KMS-11 (cell line): ENCODE data around the gene AIFM3.

Source experiments
- H2AFZ ChIP-seq: fragments of 200-600 bp; sonication (generic); 2 replicates; pipeline ENCODE4 v1.6.1; 2016; ENCODE audit warnings: antibody characterized with exemption, mixed run types, low read depth
- H3K27ac ChIP-seq: fragments of 200-600 bp; sonication (generic); 2 replicates; pipeline ENCODE4 v1.6.1; 2016; ENCODE audit warnings: mild to moderate bottlenecking, mixed run types
- H3K27me3 ChIP-seq: fragments of 200-600 bp; sonication (generic); 2 replicates; pipeline ENCODE4 v1.6.1; 2017; ENCODE audit warnings: mild to moderate bottlenecking, low read depth, mixed run types, moderate library complexity; ENCODE audit not compliant: insufficient read depth
- H3K36me3 ChIP-seq: fragments of 200-600 bp; sonication (generic); 2 replicates; pipeline ENCODE4 v1.6.1; 2017; ENCODE audit warnings: mild to moderate bottlenecking, mixed run types; ENCODE audit not compliant: insufficient read depth
- H3K4me1 ChIP-seq: fragments of 200-600 bp; sonication (generic); 2 replicates; pipeline ENCODE4 v1.6.1; 2016; ENCODE audit warnings: mild to moderate bottlenecking, low read depth, mixed run types; ENCODE audit not compliant: poor library complexity, severe bottlenecking
- H3K4me2 ChIP-seq: fragments of 200-600 bp; sonication (generic); 2 replicates; pipeline ENCODE4 v1.7.0; 2016; ENCODE audit warnings: mild to moderate bottlenecking, mixed run types
- H3K4me3 ChIP-seq: fragments of 200-600 bp; sonication (generic); IDR thresholded peaks from 2 replicates; pipeline ENCODE4 v1.6.1; 2017; ENCODE audit warnings: low read depth, low read length, mixed read lengths; ENCODE audit not compliant: insufficient read depth
- H3K79me2 ChIP-seq: fragments of 200-600 bp; sonication (generic); 2 replicates; pipeline ENCODE4 v1.6.1; 2016; ENCODE audit warnings: low read depth, mixed run types; ENCODE audit not compliant: insufficient read depth
- H3K9ac ChIP-seq: fragments of 200-600 bp; sonication (generic); 2 replicates; pipeline ENCODE4 v1.6.1; 2016; ENCODE audit warnings: mild to moderate bottlenecking, mixed run types
- H4K20me1 ChIP-seq: fragments of 200-600 bp; sonication (generic); 2 replicates; pipeline ENCODE4 v1.6.1; 2016; ENCODE audit warnings: mild to moderate bottlenecking, mixed run types; ENCODE audit not compliant: insufficient read depth
- CTCF ChIP-seq: fragments of 200-600 bp; sonication (generic); conservative IDR thresholded peaks from 2 replicates; pipeline ENCODE4 v1.6.1; 2017; ENCODE audit warnings: low read depth, mild to moderate bottlenecking, antibody characterized with exemption, low read length, moderate library complexity, mixed read lengths

The AIFM3 gene

DNA sequence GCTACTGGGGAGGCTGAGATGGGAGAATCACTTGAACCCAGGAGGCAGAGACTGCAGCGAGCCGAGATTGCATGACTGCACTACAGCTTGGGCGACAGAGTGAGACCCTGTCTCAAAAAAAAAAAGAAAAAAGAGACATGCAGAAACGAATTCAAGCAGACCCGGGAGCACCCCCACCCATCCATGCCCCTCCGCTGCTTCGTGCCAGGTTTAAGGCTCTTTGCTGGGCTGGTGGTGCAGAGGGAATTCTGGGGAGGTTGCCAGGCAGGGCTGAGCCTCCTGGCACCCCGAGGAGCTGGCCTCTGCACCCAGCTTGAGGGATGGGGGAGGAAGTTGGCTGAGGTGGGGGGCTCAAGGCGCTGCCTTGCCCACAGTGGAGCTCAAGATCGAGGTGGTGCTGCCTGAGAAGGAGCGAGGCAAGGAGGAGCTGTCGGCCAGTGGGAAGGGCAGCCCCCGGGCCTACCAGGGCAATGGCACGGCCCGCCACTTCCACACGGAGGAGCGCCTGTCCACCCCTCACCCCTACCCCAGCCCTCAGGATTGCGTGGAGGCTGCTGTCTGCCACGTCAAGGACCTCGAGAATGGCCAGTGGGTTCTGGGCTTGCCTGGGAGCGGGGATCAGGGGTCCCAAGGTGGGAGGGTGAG, 6.0 kb downstream of the AIFM3 start:
- H3K79me2 ChIP-seq: no peaks in the 10 kb centered on the region
- no peaks in the 10 kb centered on the region for H4K20me1 ChIP-seq
- no peak overlapping the region for H2AFZ ChIP-seq
- H3K4me3 ChIP-seq: no peak overlapping the region
- no peak overlapping the region for H3K4me2 ChIP-seq
- H3K36me3 ChIP-seq: no peaks in the 10 kb centered on the region
- H3K4me1 ChIP-seq: no peaks in the 10 kb centered on the region
- TF ChIP-seq CTCF: no peak
- H3K27ac ChIP-seq: no peak overlapping the region
- peaks cover 37% of the 10 kb centered on the region; the same call in 1 of the 2 replicates for H3K27me3 ChIP-seq
- no peak overlapping the region for H3K9ac ChIP-seq

DNA sequence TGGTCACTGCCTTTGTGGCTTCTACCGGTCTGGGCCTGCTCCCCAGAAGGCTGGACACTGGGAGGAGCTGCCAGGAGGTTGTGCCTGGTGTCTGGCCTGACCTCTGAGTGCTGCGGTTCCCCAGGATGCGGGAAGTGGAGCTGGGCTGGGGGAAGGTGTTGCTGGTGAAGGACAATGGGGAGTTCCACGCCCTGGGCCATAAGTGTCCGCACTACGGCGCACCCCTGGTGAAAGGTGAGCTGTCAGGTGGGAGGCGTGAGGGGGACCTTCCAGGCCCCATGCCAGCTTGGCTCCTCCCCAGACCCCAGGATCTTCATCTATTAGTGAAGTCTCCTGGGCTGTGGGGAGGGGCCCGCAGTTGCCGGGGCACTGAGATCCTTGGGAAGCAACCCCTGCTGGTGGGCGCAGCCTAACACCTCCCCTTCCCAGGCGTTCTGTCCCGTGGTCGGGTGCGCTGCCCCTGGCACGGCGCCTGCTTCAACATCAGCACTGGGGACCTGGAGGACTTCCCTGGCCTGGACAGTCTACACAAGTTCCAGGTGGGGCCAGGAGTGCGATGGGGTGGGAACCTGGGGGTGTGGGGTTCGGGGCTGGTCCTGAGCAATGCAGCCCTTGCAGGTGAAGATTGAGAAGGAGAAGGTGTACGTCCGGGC, 6.7 kb downstream of the AIFM3 start:
- no peak overlapping the region for H2AFZ ChIP-seq
- no peaks in the 10 kb centered on the region for H4K20me1 ChIP-seq
- peaks cover 37% of the 10 kb centered on the region; the same call in 1 of the 2 replicates for H3K27me3 ChIP-seq
- TF ChIP-seq CTCF: no peak
- no peak overlapping the region for H3K9ac ChIP-seq
- H3K4me1 ChIP-seq: no peaks in the 10 kb centered on the region
- no peak overlapping the region for H3K4me3 ChIP-seq
- no peaks in the 10 kb centered on the region for H3K36me3 ChIP-seq
- H3K79me2 ChIP-seq: no peaks in the 10 kb centered on the region
- H3K4me2 ChIP-seq: no peak overlapping the region
- no peak overlapping the region for H3K27ac ChIP-seq

- Histone ChIP-seq H3K36me3 (no peaks in the 10 kb centered on the region), H3K9ac (no peak overlapping the region), H2AFZ (no peak overlapping the region), H3K79me2 (no peaks in the 10 kb centered on the region), H3K4me3 (no peak overlapping the region), H3K27me3 (peaks cover 37% of the 10 kb centered on the region; the same call in 1 of the 2 replicates), H3K27ac (no peak overlapping the region), H3K4me1 (no peaks in the 10 kb centered on the region), H4K20me1 (no peaks in the 10 kb centered on the region), H3K4me2 (no peak overlapping the region)
- no peak for TF ChIP-seq CTCF
Measured at GRCh38 chr22:20974336-20974955, 7.4 kb downstream of the AIFM3 start.

- Histone ChIP-seq H3K27ac (no peak overlapping the region), H3K79me2 (no peaks in the 10 kb centered on the region), H3K4me1 (peaks cover under 1% of the 10 kb centered on the region), H3K4me2 (no peak overlapping the region), H3K9ac (no peak overlapping the region), H3K4me3 (no peak overlapping the region), H4K20me1 (no peaks in the 10 kb centered on the region), H3K36me3 (no peaks in the 10 kb centered on the region), H2AFZ (no peak overlapping the region), H3K27me3 (peaks cover 37% of the 10 kb centered on the region; the same call in 1 of the 2 replicates)
- no peak for TF ChIP-seq CTCF
Measured at GRCh38 chr22:20975541-20976290, 8.7 kb downstream of the AIFM3 start.
